Sigmoid colon (tissue), 4 donors: ENCODE data around the gene ENTHD1.

Experiments used
- CTCF ChIP-seq, 4 experiments: fragments of 450-650 bp in 3 of 4; fragments of 200-600 bp in 1 of 4; IDR thresholded peaks; one replicate each; pipeline ENCODE4 v1.5.1; 2016 to 2019; ENCODE audit warnings: antibody characterized with exemption in 4 of 4, mild to moderate bottlenecking in 3 of 4, moderate library complexity in 2 of 4
- EP300 ChIP-seq, 4 donors: sonication (generic); formaldehyde crosslinking; IDR thresholded peaks; one replicate each; pipeline ENCODE4 v1.6.1; 2017; ENCODE audit warnings: antibody characterized with exemption in 4 of 4

DNA sequence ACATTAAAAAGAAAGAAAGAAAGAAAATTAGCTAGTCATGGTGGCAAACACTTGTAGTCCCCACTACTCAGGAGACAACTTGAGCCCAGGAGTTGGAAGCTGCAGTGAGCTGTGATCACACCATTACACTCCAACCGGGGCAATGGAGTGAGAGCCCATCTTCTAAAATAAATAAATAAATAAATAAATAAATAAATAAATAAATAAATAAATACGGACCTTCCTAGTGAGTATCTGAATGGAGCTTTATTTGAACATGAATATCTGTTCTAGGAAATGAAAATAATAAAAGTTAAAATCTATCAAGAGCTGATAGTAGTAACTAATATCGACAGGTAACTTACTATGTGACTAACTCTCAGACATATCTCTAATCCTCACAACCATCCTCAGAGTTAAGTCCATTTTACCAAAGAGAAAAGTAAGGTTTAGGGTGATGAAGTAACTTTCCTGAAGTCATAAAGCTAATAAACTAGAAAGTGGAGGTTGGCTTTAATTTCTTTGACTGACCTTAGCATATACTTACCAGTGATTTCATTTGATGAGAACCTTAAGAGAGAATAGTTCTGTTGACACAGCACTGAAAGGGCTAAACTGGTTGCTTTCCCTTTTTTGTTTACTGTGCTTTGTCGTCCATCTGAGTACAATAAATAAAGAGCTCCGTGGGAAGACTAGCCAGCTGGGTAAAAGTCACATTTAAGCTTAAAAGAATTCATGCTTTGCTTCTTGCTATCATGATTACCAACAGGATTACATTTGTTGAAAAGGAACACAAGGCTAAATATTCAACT lies 22.4 kb downstream of the ENTHD1 start:
- no peak for TF ChIP-seq CTCF (IDR thresholded peaks at IDR 0.05)
- no peak for TF ChIP-seq EP300 (IDR thresholded peaks at IDR 0.05)
